SU-DHL-6 (cell line): ENCODE data around the gene JPH4.

ENCODE experiments used
- EZH2phosphoT487 ChIP-seq: fragments of 200-600 bp; sonication (generic), shearing (Covaris generic); conservative IDR thresholded peaks from 2 replicates; pipeline ENCODE4 v1.6.1; 2018; ENCODE audit warnings: mild to moderate bottlenecking, antibody characterized with exemption, low read length, moderate library complexity, mixed read lengths
- TF ChIP-seq, protein P1 (sequence below): fragments of 200-600 bp; sonication (generic); IDR thresholded peaks from one replicate; pipeline ENCODE4 v1.5.1; 2017; ENCODE audit warnings: antibody characterized with exemption, mild to moderate bottlenecking, low read length, moderate library complexity; ENCODE audit not compliant: insufficient read depth, poor library complexity, severe bottlenecking

DNA sequence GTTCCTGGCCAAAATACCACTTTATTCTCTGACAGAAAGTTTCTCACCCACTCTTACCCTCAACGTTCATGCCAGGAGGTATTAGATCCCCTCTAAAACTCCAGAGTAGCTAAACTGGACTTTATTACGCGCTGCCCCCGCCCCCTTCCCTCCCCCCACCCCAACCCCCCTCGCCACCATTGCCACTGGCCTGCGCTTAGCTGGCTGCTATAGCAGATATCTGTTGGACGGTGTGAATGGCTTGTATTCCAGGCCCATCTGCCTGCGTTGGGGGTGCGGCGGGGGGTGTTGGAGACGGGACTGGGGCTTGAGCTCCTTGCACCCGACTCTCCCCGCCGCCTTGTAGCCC is 23.1 kb downstream of the JPH4 start:
- TF ChIP-seq, protein P1, sequence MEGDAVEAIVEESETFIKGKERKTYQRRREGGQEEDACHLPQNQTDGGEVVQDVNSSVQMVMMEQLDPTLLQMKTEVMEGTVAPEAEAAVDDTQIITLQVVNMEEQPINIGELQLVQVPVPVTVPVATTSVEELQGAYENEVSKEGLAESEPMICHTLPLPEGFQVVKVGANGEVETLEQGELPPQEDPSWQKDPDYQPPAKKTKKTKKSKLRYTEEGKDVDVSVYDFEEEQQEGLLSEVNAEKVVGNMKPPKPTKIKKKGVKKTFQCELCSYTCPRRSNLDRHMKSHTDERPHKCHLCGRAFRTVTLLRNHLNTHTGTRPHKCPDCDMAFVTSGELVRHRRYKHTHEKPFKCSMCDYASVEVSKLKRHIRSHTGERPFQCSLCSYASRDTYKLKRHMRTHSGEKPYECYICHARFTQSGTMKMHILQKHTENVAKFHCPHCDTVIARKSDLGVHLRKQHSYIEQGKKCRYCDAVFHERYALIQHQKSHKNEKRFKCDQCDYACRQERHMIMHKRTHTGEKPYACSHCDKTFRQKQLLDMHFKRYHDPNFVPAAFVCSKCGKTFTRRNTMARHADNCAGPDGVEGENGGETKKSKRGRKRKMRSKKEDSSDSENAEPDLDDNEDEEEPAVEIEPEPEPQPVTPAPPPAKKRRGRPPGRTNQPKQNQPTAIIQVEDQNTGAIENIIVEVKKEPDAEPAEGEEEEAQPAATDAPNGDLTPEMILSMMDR, result no peak
- no peak for TF ChIP-seq EZH2phosphoT487
